ENCODE measurements around the gene COMMD3.

Gene COMMD3

DNA sequence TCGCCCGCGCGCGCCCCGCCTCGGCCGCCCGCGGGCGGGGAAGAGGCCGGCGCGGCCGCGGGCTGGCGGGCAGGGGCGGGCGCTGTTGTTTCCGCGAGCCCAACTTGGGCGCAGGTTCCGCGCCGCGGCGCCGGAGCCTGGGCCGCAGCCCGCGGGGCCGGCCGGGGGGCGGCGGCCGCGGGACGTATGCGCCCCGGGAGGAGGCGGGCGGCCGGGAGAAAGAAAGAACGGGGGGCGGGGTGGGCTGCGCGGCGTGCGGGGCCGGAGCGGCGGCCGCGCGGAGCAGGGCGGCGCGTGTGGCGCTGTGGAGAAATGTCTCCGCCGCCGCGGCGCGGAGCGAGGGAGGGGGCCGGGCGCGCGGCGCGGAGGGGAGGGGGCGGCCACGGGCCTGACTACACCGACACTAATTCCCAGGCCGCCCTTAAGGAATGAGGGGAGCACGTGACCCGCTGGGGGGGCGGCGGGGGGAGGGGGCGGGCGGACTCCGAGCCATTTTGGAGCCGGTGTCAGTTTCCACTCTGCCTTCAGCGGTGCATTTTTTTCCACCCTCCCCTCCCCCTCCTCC is 4.5 kb downstream of the COMMD3 start, which contains the start of gene BMI1:
TSS of gene BMI1 (plus strand) at position 509 of the 565 bp plus-strand sequence. CDS start 5,351 bp downstream, outside the sequence.
- peak; percentile 84 for DNase-seq

DNA sequence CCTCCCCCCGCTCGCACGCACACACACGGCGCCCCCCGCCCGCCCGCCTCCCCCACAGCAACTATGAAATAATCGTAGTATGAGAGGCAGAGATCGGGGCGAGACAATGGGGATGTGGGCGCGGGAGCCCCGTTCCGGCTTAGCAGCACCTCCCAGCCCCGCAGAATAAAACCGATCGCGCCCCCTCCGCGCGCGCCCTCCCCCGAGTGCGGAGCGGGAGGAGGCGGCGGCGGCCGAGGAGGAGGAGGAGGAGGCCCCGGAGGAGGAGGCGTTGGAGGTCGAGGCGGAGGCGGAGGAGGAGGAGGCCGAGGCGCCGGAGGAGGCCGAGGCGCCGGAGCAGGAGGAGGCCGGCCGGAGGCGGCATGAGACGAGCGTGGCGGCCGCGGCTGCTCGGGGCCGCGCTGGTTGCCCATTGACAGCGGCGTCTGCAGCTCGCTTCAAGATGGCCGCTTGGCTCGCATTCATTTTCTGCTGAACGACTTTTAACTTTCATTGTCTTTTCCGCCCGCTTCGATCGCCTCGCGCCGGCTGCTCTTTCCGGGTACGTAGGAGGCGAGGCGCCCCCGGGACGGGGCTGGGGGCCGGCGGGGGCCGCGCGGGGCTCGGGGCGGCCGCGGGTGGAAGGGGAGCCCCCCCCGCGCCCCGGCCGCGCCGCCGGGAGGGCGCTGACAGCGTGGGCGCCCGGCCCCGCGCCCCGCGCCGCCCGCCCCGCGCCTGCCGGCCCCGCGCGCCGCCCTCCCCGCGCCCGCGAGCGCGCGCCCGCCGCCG is 5.2 kb downstream of the COMMD3 start:
- peak; percentile 71 for DNase-seq

DNA sequence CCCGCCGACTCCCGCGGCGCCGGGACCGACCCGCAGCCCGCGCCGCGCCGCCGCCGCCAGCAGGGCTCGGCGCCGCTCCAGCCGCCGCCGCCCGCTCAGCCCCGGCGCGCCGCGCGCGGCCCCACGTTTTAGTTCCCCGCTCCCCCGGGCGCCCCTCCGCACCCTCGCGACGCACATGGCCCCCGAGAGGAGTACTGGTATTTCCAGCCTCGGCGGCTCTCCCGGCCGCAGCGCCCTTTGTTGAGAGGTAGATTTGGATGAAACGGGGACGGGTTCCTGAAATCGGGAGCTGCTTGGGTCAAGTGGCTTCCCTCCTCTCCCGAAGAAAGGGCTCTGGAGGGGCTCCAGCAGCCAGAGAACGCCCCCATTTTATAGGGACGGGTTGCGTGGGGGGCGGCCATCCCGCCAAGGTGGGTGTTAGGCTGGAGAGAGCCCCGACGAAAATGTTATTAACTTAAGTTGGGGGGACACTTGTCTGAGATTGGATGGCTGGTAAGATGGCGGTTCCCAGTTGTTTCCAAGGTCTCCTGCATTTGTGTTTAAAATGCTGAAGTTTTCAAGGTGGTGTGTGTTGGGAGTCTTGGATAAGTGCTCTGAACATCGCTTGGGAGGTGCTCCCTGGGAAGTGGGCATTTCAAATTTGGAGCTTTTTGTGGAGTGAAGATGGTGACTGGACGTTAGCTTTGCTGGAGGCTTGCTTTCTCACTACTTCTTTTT is 5.9 kb downstream of the COMMD3 start:
- DNase-seq = no peak

DNA sequence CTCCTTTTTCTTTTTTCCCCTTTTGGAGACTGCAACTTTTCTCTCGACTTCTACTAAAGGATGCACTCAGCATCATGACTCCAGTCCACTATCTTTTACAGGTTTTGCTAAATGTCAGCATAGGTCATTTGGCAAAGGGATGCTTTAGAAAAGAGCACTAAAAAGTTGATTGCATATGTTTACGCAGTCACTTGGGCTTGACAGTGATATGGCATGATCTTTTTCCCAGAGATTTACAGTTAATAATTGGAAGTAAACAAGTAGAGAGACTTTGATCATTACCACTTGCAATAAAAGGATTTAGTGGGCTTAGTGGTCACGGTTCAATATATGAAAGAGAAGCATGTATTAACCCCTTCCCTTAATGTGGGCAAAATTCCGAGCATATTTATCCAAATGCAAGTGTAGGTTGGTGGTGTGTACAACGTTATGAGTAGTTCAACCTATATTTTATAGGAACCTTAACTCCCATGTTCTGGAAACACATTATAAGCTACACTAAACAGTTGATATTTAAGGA is 6.5 kb downstream of the COMMD3 start:
- DNase-seq = no peak

DNA sequence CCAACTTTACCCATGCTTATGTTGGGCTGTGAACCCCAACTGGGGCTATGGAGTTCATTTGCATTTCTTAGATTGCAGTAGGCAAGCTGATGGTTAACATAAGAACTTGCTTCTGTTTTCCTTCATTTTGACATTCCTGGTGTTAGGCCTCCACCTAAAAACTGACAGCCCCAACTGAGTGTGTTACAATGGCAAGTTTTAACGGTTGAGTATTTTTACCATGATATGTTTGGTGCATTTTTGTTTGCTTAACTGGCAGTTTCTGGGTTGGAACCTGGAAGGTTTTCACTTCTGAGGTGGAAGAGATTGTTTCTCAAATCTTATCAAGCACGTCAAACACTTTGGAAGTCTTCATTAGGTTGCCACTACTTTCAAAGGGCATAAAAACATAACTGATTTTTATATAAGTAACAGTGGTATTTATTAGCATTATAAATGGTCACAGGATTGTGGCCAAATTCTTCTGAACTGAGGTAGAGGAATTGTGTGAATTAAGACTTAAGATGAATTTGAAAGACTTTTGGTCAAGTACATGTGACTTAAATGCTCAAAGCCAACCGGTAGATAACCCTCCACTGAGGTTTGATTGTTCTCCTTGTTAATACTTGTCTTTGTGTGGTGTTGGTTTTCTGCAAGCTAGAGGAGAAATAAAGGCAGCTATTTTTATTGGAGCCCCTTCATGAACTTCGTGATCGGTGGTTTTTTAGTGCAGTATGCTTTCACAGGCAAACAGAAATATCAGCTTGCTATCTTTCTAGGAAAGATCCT is 7.5 kb downstream of the COMMD3 start:
- no peak for DNase-seq

DNA sequence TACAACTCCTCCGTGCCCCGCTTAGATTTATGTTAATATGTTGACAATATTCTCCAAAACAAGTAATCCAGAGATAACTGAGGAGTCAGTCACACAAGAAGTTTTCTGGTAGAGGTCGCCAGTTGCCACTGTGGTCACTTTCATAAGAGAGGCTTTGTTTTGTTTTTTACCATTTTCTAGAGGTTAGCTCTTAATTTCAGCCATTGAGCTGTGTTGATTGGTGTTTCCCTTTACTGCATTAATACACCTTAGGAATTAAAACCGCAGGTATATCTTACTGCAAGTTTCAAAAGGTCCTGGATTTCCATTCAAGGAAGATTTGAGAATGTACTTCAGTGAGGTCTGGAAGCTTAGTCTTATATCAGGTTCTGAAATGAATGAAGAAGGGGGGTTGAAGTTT is 8.2 kb downstream of the COMMD3 start:
- no peak for DNase-seq

DNA sequence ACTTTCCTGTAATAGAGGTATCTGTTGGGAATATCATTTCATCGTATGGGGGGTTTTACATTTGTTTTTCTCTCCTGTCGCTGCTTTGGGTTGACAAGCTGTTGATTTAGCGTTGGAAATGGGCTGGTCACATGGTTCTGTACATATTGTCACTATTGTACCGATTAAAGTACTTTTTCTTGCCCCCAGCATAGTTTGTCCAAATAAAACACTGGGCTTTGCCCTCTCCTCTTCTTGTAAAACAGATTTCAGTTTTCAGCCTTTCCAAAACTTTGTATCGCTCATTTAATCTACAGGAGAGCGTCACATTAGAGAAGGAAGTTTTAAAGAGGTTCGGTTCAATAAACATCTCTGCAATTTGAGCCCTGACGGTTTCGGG is 8.7 kb downstream of the COMMD3 start:
- no peak for DNase-seq

DNA sequence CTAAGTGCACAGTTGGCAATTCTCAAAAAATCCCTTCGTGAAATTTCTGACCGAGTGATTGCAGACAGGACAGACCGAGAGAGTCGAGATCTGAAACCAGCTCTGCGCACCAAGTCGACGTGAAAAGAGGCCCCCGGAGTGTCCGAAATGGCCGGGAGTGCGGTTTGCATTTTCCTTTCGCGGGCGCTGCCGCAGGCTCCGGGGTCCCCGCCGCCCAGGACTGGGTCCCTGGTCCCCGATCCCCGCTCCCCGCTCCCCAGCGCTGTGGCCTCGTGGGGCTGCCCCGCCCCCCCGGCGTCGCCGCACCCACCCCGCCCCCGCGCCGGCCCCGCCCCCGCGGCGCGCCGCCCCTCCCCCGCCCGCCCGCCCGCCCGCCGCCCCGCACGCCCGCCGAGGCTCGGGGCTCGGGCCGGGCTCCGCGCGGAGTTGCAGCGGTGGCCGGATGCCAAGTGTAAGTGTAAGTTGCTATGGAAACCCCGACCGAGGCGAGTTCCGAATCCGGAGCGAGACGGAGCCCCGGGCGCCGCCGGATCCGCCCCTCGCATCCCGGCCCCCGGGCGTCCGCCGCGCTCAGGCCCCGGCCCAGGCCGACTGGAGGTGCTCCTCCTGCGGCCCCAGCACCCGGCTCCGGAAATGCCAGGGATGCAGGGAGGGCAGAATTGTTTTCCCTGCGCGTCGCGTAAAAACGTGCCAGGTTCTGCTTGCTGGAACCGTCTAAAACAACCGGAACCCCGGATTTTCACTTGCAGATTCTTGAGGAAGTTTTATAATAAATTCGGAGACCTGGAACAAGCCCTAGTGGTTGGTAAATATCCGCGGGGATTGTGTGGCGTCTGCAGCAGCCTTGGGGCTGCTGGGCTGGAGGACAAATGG is 9.3 kb downstream of the COMMD3 start:
- peak; percentile 89 for DNase-seq

DNA sequence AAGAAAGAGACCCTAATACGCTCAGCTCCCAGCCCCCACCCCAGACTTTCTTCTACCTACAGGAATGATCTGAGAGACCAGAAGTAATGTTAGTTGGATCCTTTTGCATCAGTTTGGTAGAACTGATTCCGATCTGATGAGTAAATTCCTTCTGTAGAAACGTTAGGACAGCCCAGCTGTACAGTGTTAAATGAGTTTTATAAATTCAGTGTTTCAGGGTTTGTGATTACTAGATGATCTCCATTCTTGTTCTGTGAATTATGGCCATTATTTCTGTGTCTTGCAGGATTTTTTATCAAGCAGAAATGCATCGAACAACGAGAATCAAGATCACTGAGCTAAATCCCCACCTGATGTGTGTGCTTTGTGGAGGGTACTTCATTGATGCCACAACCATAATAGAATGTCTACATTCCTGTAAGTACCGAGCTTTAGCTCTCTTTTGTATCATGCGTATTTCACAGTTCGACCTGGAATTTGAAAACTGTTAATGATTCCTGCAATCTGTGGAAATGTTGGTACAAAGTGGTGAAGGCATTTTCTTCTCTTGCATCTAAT is 10.0 kb downstream of the COMMD3 start:
- DNase-seq = no peak

DNA sequence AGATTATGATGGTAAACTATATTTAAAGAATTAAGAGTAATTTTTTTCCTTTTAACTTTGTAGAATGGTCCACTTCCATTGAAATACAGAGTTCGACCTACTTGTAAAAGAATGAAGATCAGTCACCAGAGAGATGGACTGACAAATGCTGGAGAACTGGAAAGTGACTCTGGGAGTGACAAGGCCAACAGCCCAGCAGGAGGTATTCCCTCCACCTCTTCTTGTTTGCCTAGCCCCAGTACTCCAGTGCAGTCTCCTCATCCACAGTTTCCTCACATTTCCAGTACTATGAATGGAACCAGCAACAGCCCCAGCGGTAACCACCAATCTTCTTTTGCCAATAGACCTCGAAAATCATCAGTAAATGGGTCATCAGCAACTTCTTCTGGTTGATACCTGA is 13.0 kb downstream of the COMMD3 start:
- no peak for DNase-seq

DNA sequence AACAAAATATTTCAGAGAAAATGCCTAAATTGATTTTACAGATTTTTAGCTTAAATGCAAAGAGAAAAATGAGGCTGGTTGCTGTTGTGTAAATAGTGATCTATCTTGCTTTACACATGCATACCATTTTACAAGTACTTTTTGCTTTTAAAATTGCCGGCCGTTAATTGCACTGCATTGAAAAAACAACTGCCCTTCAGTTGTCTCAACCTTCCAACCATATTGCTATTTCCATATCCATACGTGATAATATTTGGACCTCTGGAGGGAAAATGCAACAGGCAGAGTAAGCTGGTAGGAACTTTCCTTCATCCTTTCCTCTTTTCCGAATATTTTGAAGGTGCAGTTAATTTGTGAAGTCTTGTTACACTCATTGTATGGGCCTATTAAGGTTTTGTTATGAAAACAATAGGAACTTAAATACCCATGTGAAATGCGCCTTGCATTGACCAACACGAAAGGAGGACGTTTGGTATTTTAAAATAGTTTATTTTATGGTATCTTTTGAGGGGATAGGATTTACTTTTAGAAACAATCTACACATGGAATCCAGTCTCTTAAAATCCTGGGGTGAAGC is 16.0 kb downstream of the COMMD3 start:
- no peak for DNase-seq

DNA sequence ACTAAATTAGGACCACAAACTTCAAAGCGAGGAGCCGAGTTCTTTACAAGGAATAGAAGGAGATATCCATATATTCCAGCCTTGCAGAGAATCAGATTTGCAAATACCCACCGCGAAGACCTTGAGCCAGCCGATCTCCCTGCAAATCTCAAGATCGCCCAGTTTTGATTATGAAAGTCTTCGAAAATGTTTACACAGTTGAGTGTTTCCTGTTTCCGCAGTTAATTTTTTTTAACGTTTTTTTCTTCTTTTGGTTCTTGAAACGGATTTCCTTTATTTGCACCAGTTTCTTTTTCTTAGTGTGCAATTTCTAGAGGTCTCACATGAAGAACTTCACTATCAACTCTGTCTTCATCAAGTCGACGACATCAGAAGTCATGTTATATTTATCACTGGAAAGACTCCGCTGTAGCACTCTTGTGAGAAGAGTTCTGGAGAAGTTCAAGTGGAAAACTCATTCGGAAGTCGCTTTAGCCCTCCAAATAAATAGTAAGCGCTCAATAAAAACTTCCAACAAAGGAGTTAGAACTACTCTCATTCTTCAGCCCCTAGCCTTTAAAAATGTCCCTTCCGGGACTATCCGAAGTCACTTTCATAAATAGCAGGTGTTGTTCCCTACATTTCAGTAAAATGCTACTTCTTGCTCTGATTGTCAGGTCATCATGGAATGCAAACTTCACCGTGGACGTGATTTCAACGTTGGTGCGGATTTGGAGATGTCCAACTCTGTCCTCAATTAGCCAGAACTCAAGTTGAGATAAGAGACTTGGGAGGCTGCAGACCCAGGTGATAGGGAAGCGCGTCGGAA is 17.2 kb downstream of the COMMD3 start:
- no peak for DNase-seq

DNA sequence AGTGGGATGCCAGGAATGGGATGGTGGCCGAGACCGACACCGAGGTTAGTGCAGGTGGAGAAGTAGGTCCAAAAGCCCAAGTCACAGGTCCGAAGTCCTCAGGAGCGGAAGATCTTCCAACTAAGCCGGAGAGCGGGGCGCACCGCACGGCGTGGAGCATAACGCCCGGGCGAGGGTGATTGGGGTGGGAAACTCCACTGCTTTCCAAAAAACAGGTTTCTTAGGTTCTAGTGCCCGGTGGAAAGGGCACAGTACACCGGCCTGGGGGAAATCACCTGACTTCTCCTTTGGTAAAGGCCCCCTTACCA is 17.7 kb downstream of the COMMD3 start:
- no peak for DNase-seq

DNA sequence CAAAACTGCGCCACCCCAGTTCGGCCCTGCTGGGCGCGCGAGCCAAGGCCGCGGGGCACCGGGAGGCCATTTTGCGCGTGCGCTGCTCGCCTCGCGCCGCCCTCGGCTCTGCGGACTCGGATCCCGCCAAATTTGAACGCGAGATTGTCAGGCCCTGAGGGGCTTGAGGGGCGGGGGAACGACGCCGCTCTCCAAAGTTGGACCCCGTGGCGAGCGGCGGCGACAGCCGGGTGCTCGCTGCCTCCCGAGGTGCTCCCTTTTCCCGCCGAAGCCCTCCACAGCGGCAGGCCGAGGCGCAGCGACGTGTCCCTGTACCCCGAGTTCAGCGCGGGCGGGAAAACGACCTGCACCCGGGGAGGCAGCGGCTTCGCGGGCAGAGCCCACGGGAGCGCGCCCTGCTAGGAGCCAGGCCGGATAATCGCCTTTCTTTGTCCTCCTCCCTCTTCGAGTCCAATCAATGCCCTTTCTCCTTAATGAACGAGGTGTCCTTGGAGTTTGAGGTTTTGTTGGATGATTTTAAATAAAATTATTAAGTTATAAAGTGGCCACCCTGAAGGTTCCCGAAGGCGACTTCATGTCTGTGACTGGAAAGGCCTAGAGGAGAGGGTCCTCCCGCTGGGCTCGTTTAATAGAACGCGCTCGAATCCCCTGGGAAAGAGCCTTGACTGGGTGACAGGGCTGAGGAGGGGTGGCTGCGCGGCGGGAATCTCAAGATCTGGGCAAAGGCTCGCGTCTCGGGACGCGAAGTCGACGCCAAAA is 18.4 kb downstream of the COMMD3 start:
- DNase-seq = no peak

DNA sequence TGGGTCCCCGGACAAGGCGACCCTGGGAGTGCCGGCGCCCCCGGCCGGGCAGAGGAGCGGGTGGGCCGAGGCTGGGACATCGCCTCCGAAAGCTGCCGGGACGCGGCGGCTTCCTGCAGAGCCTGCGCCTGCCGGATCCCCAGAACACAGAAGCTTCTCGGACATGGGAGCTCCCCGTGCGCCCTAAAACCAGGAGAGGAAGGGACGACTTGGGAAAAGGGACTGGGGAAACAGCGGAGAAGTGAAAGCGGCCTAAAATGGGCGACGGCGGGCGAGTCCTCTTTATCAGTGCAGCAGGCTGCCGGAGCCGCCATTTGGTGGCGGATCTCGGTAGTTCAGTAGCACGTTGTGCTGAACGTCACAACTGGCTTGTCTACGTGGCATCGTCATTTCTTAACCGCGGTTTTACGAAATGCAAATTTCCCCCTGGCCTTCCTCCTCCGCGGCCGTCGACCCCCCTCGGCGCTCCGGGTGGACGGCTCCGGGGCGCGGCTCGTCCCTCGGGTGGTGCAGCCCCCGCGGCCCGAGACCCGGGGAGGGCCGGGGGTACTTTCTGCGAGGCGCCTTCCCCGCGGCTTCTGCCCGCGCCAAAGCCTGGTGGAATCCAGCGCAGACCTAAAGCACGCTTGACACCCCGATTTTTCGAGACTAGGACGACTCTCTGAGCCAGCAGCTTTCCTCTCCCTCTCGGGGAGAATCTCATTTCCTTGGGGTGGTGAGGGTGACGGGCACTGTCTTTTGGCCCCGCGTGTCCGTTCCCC is 19.2 kb downstream of the COMMD3 start:
- DNase-seq = peak; percentile 59

DNA sequence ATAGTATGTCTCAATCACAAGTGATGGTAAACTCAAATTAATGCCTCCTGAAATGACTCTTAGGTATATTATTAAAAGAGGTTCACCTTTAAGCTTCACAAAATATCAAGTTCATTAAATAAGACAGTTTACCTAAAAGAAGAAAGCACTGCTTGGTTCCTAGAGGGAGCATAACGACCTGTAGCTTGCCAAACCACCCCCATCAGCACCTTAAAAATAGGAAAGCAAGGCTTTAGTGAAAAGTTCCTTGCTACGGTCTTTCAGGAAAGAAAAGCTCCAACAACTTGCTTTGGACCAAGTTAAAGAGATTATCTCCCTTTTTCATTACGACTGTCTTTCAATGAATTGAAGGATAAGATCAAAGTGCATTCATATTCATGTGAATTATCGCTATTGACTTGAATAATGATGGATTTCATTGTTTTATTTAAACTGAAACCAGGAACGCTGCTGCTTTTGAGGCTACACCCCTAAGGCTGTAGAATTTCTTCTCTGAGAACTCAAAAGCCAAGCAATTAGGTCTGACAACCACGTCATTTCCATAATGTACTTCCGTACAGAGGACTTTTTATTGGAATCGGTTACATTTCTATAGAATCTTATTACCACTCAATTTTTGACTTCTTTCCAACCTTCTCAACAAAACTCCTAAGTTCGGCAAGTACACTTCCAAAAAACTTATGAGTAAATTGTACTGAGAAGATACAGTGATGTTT is 22.2 kb downstream of the COMMD3 start:
- no peak for DNase-seq

DNA sequence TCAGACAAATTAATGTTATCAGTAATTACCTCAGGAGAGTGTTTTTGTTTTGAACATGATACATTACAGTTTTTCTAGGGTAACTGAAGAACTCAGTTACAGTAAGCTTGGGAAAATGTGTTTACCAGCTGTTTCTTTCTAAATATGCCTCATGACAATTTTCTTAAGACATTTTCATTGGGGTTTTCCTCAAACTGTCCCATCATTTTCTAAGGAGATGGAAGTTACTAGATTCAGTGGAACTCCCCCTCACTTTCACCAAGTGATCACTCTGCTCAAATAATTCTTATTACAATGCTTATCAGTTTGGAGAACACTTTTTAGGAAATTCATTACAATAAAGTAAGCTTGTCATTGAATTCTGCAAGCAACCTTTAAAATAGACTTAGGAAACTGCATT is 22.7 kb downstream of the COMMD3 start:
- no peak for DNase-seq

DNA sequence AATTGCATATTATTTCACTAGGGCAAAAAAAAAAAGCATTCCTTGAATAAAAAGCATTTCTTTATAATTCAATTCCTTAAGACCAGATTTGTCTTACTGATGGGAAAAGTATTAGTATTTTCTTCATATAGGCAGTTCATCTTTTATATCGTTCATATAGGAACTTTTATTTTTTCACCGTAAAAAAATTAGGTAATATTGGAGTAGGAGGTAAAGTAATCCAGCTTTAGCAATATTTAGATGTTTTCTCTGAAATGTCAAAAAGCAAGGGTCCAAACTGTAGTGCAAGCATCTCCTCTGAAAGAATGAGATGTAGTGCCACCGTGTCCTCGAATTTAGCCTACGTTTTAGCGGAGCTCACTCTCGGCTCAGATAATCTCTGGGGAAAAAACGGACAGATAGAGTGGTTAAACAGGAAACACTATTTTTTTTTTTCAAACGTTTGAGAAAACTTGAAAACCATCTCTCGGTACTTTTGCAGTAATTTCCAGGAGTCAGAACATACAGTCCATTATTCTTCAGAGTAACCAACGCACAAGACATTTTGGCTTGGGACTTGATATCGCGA is 23.7 kb downstream of the COMMD3 start:
- DNase-seq = no peak
